Measurements from ENCODE around the gene IL18. TPM values are rescaled to one million over a fixed set of nuclear protein-coding genes. Genes with fewer than 3 reads are reported as not detected.
"Not testable (repeated sequence)": the region's sequence is repeated elsewhere in the genome, so short reads cannot be mapped to it uniquely, and the experiment has no call there.

The IL18 gene
- polyA plus RNA-seq, 1 donor from 2014 or later: 0.65 TPM

DNA sequence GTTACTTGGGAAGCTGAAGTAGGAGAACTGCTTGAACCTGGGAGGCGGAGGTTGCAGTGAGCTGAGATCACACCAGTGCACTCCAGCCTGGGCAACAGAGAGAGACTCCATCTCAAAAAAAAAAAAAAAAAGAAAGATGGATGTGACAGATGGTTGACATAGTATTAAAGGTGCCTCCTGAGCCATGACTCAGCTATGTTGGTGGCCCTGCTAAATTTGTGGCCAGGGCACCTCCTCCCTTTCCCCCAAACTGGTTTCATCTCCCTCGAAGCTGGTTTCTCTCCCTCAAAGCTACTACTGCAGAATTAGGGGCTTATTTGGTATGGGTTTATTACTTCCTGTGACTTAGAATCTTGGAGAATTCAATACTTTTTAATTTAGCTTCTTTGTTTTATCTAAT, 45.7 kb downstream of the IL18 start:
- Mint-ChIP-seq H3K9me3 (no peaks in the 10 kb centered on the region), H3K27me3 (no peaks in the 10 kb centered on the region), H3K27ac (no peak overlapping the region), H3K4me3 (no peak overlapping the region), H3K36me3 (no peaks in the 10 kb centered on the region), H3K4me1 (peaks cover 4 to 8% (median 6%) of the 10 kb centered on the region in 3 donors)

DNA sequence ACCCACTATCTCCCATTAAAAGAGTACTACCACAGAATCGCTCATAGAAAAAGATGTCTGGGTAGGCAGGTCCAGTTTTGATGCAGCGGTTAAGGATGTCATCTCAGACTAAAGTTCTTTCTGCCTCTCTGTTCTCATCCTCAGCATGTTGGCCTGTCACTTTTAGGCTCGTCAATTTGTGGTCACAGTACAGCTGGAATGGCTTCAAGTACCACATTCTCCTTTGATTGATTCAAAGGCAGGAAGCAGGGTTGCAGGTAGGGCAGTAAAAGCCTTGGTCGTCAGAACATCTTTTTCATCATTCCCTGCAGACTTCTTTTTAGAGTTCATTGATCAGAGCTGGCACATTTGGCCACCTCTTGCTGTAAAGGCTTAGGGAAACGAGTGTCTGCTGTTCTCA, 48.5 kb downstream of the IL18 start:
- Mint-ChIP-seq H3K4me1 (peaks cover 1 to 6% (median 4%) of the 10 kb centered on the region in 3 donors), H3K4me3 (no peak overlapping the region), H3K27ac (peak overlapping the region in 1 of 3 donors; percentile 10), H3K9me3 (peaks cover 0 to 3% (median 0%) of the 10 kb centered on the region in 3 donors), H3K36me3 (peaks cover 1% of the 10 kb centered on the region), H3K27me3 (no peaks in the 10 kb centered on the region)

GRCh38 chr11:112114460-112114859, 49.4 kb downstream of the IL18 start:
- Mint-ChIP-seq H3K27ac (peak overlapping the region in 1 of 3 donors; percentile 8), H3K4me3 (no peak overlapping the region), H3K36me3 (peaks cover 1% of the 10 kb centered on the region), H3K4me1 (peaks cover 0 to 4% (median 0%) of the 10 kb centered on the region in 3 donors), H3K27me3 (no peaks in the 10 kb centered on the region), H3K9me3 (peaks cover 0 to 4% (median 0%) of the 10 kb centered on the region in 3 donors)

DNA sequence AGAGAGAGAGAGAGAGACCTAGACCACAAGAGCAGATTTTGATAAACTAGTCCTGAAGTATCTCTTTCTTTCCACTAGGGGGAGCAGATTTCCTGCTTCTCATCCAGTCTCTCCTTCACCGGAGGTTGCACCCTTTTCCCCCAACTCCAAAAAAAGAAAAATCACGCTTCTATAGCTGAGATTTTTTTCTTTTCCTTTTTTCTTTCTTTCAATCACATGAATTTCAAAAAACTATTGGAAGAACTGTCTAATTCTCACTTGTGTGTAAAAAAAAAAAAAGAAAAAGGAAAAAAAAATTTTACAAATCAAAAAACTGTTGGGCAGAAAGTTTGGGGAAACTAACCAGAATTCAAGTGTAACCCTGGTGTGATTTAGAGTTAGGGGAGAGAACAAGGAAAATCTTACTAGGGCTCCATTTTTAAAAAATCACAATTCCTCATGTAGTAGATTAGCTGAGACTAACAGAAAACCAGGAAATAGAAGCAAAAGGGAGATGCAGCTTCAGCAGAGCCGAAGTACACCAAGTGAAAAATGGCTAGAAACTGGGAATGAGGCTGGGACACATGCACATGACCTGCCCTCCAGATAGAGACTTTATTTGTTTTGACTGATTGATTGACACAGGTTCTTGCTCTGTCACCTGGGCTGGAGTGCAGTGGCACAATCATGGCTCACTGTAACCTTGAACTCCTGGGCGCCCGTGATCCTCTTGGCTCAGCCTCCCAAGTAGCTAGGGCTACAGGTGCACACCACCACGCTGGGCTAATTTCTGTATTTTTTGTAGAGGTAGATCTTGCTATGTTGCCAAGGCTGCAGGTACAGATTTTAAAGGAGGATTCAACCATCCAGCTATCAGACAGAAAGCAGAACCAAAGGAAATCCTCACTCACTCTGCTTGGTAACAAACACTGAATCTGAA, 50.1 kb downstream of the IL18 start:
- H3K4me1 Mint-ChIP-seq: peaks cover 0 to 4% (median 0%) of the 10 kb centered on the region in 3 donors
- no peaks in the 10 kb centered on the region for H3K27me3 Mint-ChIP-seq
- H3K36me3 Mint-ChIP-seq: peaks cover 1% of the 10 kb centered on the region
- peaks cover 0 to 4% (median 0%) of the 10 kb centered on the region in 3 donors for H3K9me3 Mint-ChIP-seq
- H3K27ac Mint-ChIP-seq: peak overlapping the region in 1 of 3 donors; percentile 8
- H3K4me3 Mint-ChIP-seq: no peak overlapping the region

DNA sequence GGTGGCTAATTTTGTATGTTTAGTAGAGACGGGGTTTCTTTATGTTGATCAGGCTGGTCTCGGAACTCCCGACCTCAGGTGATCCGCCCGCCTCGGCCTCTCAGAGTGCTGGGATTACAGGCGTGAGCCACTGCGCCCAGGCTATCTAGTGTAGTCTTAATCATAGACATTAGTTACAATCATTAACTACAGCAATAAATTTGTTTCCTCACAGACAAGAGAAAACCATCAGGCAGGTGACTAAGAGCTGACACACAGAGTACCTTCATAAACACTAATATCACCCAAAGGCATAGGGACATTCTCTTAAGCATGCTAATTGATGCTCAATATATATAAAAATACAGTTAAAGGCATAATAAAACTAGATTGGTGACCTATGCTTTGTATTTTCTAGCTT, 57.8 kb downstream of the IL18 start:
- Mint-ChIP-seq H3K27ac (no peak overlapping the region), H3K9me3 (peaks cover 0 to 4% (median 0%) of the 10 kb centered on the region in 3 donors), H3K4me1 (no peaks in the 10 kb centered on the region), H3K36me3 (peaks cover 2% of the 10 kb centered on the region), H3K27me3 (no peaks in the 10 kb centered on the region), H3K4me3 (no peak overlapping the region)

DNA sequence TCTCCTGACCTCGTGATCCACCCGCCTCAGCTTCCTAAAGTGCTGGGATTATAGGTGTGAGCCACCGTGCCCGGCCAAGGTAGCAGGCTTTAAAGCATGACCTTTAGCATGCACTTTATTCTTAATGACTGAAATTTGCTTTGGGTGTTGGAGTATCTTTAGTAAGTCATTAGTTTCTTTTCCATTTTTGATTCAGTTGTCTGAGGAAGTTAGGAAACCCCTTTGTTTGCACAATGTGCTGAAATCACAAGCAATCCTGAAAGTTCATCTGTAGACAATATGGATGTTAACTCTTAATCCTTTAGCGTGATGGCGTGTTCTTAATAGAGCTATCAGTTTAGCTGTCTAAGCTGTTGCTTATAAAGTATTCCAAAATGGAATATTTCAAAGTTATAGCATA, 60.4 kb downstream of the IL18 start:
- Mint-ChIP-seq H3K27ac (no peak overlapping the region), H3K27me3 (no peaks in the 10 kb centered on the region), H3K9me3 (no peaks in the 10 kb centered on the region), H3K4me1 (no peaks in the 10 kb centered on the region), H3K4me3 (no peak overlapping the region), H3K36me3 (peaks cover 2% of the 10 kb centered on the region)

DNA sequence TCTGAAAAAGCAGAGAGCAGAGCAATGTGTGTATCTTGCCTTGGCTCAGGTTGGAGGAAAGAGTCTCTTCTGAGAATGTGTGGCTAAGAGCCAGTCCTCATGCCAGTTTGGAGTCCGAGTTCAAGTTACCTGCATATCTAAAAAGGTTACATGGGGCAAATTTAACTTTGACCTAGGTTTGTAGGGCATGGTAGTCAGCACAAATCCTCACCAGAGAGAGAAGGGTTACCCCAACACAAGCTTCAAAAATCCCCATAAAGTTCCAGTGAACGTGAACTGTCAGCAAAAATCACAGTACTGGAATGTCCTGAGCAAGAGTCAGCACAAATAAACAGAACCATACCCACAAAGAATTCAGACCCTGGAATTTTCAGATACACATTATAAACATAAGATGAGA, 63.4 kb downstream of the IL18 start:
- no peaks in the 10 kb centered on the region for H3K9me3 Mint-ChIP-seq
- no peak overlapping the region for H3K4me3 Mint-ChIP-seq
- no peak overlapping the region for H3K27ac Mint-ChIP-seq
- H3K4me1 Mint-ChIP-seq: no peaks in the 10 kb centered on the region
- H3K27me3 Mint-ChIP-seq: no peaks in the 10 kb centered on the region
- H3K36me3 Mint-ChIP-seq: peaks cover 2% of the 10 kb centered on the region

DNA sequence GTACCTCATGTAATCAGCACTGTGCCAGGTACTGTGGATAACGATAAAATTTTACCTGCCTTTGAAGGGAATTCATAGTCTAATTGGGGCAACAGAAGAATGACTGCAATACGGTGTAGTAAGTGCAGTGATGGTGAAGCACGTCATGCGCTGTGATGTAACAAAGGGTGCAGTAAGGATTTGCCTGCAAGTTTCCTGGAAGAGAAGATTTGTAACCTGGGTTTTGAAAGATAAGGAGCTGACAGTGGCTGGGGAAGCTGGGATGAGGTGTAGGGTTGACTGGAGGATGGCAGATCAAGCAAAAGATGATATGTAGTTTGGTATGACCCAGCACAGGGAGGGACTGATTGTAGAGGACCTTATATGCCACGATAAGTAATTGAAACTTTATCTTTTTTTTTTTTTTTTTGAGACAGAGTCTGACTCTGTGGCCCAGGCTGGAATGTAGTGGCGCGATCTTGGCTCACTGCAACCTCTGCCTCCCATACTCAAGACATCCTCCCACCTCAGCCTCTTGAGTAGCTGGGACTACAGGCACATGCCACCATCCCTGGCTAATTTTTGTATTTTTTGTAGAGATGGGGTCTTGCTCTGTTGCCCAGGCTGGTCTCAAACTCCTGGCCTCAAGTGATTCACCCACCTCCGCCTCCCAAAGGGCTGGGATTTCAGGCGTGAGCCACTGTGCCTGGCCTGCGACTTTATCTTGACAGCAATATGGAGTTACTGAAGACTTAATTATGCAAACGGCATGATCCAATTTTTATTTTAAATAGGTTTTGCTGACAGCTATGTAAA, 66.0 kb downstream of the IL18 start:
- no peaks in the 10 kb centered on the region for H3K9me3 Mint-ChIP-seq
- H3K27ac Mint-ChIP-seq: peak overlapping the region in 1 of 3 donors; percentile 90
- H3K4me1 Mint-ChIP-seq: peaks cover 0 to 4% (median 0%) of the 10 kb centered on the region in 3 donors
- no peaks in the 10 kb centered on the region for H3K27me3 Mint-ChIP-seq
- peaks cover 5% of the 10 kb centered on the region for H3K36me3 Mint-ChIP-seq
- H3K4me3 Mint-ChIP-seq: no peak overlapping the region

DNA sequence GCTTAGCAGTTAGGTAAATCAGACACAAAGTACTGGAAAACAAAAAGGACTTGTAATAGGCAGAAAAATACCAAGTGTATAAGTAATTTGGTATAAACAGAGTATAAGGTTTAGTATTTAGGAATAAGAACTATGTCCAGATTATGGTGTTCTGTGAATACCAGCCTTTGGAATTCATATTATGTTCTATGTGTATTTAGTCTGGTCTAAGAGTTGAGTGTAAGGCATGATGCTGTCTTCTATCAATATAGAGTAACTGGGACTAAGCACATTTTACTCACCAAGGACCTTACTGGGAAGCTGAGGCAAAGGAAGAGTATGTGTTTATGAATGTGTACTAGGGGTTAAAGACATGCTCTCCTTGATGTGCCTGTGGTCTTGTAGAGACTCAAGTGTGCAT, 67.7 kb downstream of the IL18 start:
- peaks cover 15% of the 10 kb centered on the region for H3K36me3 Mint-ChIP-seq
- peaks cover 0 to 7% (median 3%) of the 10 kb centered on the region in 3 donors for H3K4me1 Mint-ChIP-seq
- no peak overlapping the region for H3K27ac Mint-ChIP-seq
- H3K4me3 Mint-ChIP-seq: no peak overlapping the region
- no peaks in the 10 kb centered on the region for H3K27me3 Mint-ChIP-seq
- H3K9me3 Mint-ChIP-seq: no peaks in the 10 kb centered on the region

GRCh38 chr11:112095302-112095701, 68.6 kb downstream of the IL18 start:
- H3K27ac Mint-ChIP-seq, H3K9me3 Mint-ChIP-seq, H3K27me3 Mint-ChIP-seq, H3K4me3 Mint-ChIP-seq, H3K4me1 Mint-ChIP-seq: not testable (repeated sequence)
- H3K36me3 Mint-ChIP-seq: peaks cover 15% of the 10 kb centered on the region

Other genes with a start within 250 kb of the IL18 start
- not detected for gene C11orf52, start 245.2 kb downstream of the IL18 start, polyA plus RNA-seq
- 0.34 TPM for gene DIXDC1, start 226.8 kb downstream of the IL18 start, polyA plus RNA-seq
- gene DLAT, start 138.7 kb downstream of the IL18 start, polyA plus RNA-seq: 27.8 TPM
- not detected for gene PIH1D2, start 90.1 kb downstream of the IL18 start, polyA plus RNA-seq
- 18.7 TPM for gene NKAPD1, start 89.8 kb downstream of the IL18 start, polyA plus RNA-seq
- 55.9 TPM for gene TIMM8B, start 77.3 kb downstream of the IL18 start, polyA plus RNA-seq
- 142 TPM for gene SDHD, start 77.2 kb downstream of the IL18 start, polyA plus RNA-seq
- gene TEX12, start 3.3 kb upstream of the IL18 start, polyA plus RNA-seq: 0.20 TPM
- gene BCO2, start 11.4 kb upstream of the IL18 start, polyA plus RNA-seq: 0.30 TPM
- 11.4 TPM for gene PTS, start 62.3 kb upstream of the IL18 start, polyA plus RNA-seq
- gene PLET1, start 96.8 kb upstream of the IL18 start, polyA plus RNA-seq: not detected